ENCODE data around the gene MTUS2.

DNA sequence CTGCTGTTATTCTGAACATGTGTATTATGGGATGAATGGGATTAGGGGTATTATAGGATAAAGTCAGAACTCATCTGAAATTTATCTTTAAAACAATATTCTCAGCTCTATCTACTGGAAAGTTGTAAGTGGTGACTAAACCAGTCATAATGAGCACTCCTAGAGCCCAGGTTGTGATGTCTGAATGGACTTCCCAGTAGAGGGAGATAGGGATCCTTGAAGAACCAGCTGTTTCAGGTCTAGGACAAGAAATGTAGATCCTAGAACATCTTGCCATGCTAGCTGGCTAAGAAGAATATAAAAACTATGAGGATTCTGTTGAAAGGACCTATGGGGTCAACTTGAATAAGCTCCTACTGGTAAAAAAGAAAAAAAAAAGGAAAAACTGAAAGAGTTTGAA lies 464.6 kb downstream of the MTUS2 start:
- no peak for TF ChIP-seq CTCF (IDR thresholded peaks at IDR 0.05; ENCODE audit: poor library complexity, severe bottlenecking)
- no peak for TF ChIP-seq POLR2AphosphoS5 (IDR thresholded peaks at IDR 0.05)
- TF ChIP-seq, protein P1, sequence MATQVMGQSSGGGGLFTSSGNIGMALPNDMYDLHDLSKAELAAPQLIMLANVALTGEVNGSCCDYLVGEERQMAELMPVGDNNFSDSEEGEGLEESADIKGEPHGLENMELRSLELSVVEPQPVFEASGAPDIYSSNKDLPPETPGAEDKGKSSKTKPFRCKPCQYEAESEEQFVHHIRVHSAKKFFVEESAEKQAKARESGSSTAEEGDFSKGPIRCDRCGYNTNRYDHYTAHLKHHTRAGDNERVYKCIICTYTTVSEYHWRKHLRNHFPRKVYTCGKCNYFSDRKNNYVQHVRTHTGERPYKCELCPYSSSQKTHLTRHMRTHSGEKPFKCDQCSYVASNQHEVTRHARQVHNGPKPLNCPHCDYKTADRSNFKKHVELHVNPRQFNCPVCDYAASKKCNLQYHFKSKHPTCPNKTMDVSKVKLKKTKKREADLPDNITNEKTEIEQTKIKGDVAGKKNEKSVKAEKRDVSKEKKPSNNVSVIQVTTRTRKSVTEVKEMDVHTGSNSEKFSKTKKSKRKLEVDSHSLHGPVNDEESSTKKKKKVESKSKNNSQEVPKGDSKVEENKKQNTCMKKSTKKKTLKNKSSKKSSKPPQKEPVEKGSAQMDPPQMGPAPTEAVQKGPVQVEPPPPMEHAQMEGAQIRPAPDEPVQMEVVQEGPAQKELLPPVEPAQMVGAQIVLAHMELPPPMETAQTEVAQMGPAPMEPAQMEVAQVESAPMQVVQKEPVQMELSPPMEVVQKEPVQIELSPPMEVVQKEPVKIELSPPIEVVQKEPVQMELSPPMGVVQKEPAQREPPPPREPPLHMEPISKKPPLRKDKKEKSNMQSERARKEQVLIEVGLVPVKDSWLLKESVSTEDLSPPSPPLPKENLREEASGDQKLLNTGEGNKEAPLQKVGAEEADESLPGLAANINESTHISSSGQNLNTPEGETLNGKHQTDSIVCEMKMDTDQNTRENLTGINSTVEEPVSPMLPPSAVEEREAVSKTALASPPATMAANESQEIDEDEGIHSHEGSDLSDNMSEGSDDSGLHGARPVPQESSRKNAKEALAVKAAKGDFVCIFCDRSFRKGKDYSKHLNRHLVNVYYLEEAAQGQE (IDR thresholded peaks at IDR 0.05; ENCODE audit: borderline replicate concordance), result no peak
- TF ChIP-seq EP300 (conservative IDR thresholded peaks at IDR 0.05; ENCODE audit: poor library complexity, severe bottlenecking), result no peak
- TF ChIP-seq RAD21 (conservative IDR thresholded peaks at IDR 0.05), result no peak
- no peak for TF ChIP-seq SMC3 (conservative IDR thresholded peaks at IDR 0.05; ENCODE audit: poor library complexity)
- TF ChIP-seq TAF1 (IDR thresholded peaks at IDR 0.05; ENCODE audit: low read depth), result no peak
- TF ChIP-seq EZH2 (IDR thresholded peaks at IDR 0.05; ENCODE audit: borderline replicate concordance, insufficient read depth, low read length, poor library complexity, severe bottlenecking), result no peak
- TF ChIP-seq MXI1 (conservative IDR thresholded peaks at IDR 0.05; ENCODE audit: poor library complexity, severe bottlenecking), result no peak

Data from neural cell (in vitro differentiated cells).